GM18519 (cell line): Measurements from ENCODE around the gene DHX35.
A peak's percentile ranks its signal among the peaks of the same experiment; 100 is the strongest.

Experiments used
- ATAC-seq: cut with Tn5 transposase; IDR thresholded peaks from one replicate; pipeline ENCODE4 v1.9.1; 2021; ENCODE audit warnings: mild to moderate bottlenecking, moderate library complexity; ENCODE audit not compliant: unreplicated experiment, low FRiP score

Gene DHX35

GRCh38 chr20:38962044-38962927, at the start of gene DHX35:
Gene DHX35, plus strand, starts transcription at chr20:38962344. Its CDS starts 24 bp downstream, at chr20:38962368.
- peak; percentile 84 for ATAC-seq

- no peak for ATAC-seq
These were observed 46.8 kb upstream of the DHX35 start for GRCh38 chr20:38915355-38915754.

GRCh38 chr20:38917657-38918056, 44.5 kb upstream of the DHX35 start:
- ATAC-seq, result no peak

- ATAC-seq, result no peak
These were observed 44.0 kb upstream of the DHX35 start for GRCh38 chr20:38918172-38918571.

GRCh38 chr20:38919683-38920082, 42.5 kb upstream of the DHX35 start:
- no peak for ATAC-seq

- ATAC-seq, result no peak
These were observed 41.7 kb upstream of the DHX35 start for GRCh38 chr20:38920411-38920810.

- ATAC-seq, result no peak
These were observed 41.3 kb upstream of the DHX35 start for GRCh38 chr20:38920851-38921250.

GRCh38 chr20:38924718-38925117, 37.4 kb upstream of the DHX35 start:
- ATAC-seq, result no peak

GRCh38 chr20:38926142-38926933, 35.8 kb upstream of the DHX35 start, which contains the start of gene FAM83D:
Gene FAM83D, plus strand, starts transcription at chr20:38926417. Its CDS starts 26 bp downstream, at chr20:38926443.
- ATAC-seq, result peak; percentile 88

- no peak for ATAC-seq
These were observed 35.1 kb upstream of the DHX35 start for GRCh38 chr20:38926934-38927616.

GRCh38 chr20:38927902-38928578, 34.1 kb upstream of the DHX35 start:
- no peak for ATAC-seq

GRCh38 chr20:38930242-38930569, 31.9 kb upstream of the DHX35 start:
- ATAC-seq, result no peak

- no peak for ATAC-seq
These were observed 30.2 kb upstream of the DHX35 start for GRCh38 chr20:38931984-38932383.

- no peak for ATAC-seq
These were observed 29.6 kb upstream of the DHX35 start for GRCh38 chr20:38932457-38933120.

- no peak for ATAC-seq
These were observed 27.6 kb upstream of the DHX35 start for GRCh38 chr20:38934530-38934929.

- ATAC-seq, result no peak
These were observed 26.9 kb upstream of the DHX35 start for GRCh38 chr20:38935285-38935684.

GRCh38 chr20:38935967-38936407, 26.2 kb upstream of the DHX35 start:
- no peak for ATAC-seq

- no peak for ATAC-seq
These were observed 25.1 kb upstream of the DHX35 start for GRCh38 chr20:38937000-38937399.

GRCh38 chr20:38937978-38938473, 24.1 kb upstream of the DHX35 start:
- ATAC-seq, result no peak

GRCh38 chr20:38939686-38940085, 22.5 kb upstream of the DHX35 start:
- ATAC-seq, result no peak
